Measurements from ENCODE around the gene LIN37.

DNA sequence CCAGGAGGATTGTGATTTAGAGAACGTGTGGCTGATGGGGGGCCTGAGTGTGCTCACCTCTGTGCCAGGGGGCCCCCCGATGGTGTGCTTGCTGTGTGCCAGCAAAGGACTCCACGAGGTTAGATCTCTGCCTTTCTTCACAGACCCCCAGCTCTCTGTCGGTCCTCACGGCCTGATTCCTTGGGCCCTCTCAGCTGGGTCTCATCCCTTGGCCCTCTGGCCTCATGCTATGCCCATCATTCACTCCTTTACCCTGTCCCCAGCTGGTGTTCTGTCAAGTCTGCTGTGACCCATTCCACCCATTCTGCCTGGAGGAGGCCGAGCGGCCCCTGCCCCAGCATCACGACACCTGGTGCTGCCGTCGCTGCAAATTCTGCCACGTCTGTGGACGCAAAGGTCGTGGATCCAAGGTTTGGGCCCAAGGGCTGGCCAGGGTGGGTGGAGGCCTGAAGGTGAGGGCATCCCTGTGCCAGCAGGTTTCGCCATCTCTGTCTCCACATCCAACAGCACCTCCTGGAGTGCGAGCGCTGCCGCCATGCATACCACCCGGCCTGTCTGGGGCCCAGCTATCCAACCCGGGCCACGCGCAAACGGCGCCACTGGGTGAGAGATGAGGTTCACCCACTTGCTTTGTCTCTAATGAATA is 23.0 kb upstream of the LIN37 start:
- TF ChIP-seq, protein P1, sequence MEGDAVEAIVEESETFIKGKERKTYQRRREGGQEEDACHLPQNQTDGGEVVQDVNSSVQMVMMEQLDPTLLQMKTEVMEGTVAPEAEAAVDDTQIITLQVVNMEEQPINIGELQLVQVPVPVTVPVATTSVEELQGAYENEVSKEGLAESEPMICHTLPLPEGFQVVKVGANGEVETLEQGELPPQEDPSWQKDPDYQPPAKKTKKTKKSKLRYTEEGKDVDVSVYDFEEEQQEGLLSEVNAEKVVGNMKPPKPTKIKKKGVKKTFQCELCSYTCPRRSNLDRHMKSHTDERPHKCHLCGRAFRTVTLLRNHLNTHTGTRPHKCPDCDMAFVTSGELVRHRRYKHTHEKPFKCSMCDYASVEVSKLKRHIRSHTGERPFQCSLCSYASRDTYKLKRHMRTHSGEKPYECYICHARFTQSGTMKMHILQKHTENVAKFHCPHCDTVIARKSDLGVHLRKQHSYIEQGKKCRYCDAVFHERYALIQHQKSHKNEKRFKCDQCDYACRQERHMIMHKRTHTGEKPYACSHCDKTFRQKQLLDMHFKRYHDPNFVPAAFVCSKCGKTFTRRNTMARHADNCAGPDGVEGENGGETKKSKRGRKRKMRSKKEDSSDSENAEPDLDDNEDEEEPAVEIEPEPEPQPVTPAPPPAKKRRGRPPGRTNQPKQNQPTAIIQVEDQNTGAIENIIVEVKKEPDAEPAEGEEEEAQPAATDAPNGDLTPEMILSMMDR (IDR thresholded peaks at IDR 0.05; ENCODE audit: poor library complexity) = no peak
- no peak for TF ChIP-seq EZH2 (IDR thresholded peaks at IDR 0.05; ENCODE audit: borderline replicate concordance)

Measured in hepatocyte (in vitro differentiated cells).